GM21528 (cell line): ENCODE measurements around the gene DLAT.
A peak's percentile ranks its signal among the peaks of the same experiment; 100 is the strongest.
"Not testable (repeated sequence)": the region's sequence is repeated elsewhere in the genome, so short reads cannot be mapped to it uniquely, and the experiment has no call there.

ENCODE experiments used
- ATAC-seq: cut with Tn5 transposase; IDR thresholded peaks from one replicate; pipeline ENCODE4 v1.9.1; 2021; ENCODE audit warnings: mild to moderate bottlenecking, moderate library complexity; ENCODE audit not compliant: unreplicated experiment, low FRiP score

DLAT gene

DNA sequence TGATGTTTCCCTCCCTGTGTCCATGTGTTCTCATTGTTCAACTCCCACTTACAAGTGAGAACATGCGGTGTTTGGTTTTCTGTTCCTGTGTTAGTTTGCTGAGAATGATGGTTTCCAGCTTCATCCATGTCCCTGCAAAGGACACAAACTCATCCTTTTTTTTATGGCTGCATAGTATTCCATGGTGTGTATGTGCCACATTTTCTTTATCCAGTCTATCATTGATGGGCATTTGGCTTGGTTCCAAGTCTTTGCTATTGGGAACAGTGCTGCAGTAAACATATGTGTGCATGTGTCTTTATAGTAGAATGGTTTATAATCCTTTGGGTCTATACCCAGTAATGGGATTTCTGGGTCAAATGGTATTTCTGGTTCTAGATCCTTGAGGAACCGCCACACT is 21.4 kb downstream of the DLAT start:
- ATAC-seq: not testable (repeated sequence)

DNA sequence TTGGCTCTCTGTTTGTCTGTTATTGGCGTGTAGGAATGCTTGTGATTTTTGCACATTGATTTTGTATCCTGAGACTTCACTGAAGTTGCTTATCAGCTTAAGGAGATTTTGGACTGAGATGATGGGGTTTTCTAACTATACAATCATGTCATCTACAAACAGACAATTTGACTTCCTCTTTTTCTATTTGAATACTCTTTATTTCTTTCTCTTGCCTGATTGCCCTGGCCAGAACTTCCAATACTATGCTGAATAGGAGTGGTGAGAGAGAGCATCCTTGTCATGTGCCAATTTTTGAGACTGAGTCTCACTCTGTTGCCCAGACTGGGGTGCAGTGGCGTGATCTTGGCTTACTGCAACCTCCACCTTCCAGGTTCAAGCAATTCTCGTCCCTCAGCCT is 23.0 kb downstream of the DLAT start:
- ATAC-seq: not testable (repeated sequence)

DNA sequence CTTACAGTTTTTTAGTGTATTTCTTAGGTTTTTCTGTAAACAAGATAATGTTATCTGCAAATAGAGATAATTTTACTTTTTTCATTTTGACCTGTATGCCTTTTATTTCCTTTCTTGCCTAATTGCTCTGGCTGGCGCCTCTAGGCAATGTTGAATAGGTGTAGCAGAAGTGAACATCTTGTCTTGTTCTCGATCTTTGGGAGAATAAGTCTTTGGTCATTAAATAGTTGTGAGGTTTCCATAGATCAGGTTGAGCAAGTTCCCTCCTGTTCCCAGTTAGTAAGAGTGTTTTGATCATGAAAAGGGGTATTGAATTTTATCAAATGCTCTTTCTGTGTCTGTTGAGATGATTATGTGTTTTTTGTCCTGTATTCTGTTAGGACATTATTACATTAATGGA is 24.6 kb downstream of the DLAT start:
- ATAC-seq: no peak

DNA sequence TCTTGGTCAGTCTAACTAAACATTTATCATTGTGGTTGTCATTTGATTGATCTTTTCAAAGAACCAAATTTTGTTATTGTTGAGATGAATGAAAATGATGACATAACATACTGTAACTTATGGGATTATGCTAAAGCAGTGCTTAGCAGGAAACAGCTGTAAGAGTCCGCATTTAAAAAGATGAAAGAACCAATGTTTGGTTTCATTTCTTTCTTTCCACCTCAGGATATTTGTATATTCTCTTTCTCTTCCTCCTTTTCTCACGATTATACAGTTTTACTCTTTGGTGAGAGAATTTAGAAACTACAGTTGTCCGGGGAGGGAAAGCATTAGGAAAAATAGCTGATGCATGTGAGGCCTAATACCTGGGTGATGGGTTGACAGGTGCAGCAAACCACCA is 25.5 kb downstream of the DLAT start:
- ATAC-seq: peak; percentile 81

DNA sequence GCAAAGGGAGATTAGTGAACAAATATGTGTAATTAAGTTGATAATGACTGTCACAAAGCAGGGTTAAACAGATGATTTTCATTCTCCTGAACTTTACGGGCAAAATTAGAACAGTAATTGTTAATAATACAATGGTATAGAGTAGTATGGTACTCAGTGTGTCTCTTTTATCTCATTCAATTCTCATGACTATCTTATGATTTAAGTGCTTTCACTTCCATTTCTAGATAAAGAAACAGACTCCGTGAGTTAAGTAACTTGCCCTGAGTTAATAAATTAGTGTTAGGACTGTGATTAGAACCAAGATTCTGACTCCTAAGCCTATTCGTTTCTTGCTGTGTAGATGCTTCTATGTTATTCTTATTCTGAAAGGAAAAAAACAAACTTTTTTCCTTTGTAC is 26.6 kb downstream of the DLAT start:
- no peak for ATAC-seq

DNA sequence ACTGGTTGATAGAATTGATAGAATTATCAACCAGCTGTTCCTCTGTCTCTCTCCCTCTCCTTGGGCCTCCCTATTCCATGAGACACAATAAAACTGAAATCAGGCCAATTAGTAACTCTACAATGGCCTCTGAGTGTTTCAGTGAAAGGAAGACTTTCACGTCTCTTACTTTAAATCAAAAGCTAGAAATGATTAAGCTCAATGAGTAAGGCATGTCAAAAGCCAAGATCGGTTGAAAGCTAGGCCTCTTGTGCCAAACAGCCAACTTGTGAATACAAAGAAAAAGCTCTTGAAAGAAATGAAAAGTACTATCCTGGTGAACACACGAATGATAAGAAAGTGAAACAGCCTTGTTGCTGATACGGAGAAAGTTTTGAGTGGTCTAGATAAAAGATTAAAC is 32.0 kb downstream of the DLAT start:
- no peak for ATAC-seq

DNA sequence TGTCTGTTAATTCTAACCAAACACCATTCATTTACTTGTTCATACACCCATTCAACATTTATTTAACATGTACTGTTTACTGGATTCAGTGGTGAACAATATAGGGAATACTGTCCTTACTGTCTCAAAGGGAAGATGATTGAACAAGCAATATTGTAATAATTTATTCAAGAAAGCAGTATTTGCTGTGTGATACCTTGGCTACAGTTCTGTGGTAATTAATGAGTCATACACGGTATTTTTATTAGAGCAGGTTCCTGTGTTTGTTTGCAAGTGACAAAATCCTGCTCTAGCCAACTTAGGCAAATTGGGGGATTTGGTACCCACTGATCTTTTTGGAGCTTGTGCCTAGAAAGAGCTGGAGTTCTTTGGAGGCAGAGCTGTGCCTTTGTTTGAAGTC is 32.9 kb downstream of the DLAT start:
- no peak for ATAC-seq

DNA sequence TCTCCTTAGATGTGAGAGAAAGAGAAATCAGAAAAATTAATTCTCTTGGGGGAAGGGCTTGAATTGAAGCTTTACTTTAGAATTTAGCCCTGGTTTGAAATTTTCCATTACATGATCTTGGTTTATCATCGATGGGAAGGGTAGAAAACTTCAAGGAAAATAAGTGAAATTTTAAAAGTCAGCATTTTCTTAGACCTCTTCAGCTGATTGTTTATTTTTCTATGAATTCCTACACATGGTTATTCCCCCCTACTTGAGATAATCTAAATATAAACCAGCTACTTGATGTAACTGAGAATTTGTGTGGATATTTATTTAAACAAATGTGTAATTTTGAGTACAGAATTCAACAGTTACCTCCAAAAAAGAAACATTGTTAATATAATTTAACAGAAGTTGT is 37.7 kb downstream of the DLAT start:
- ATAC-seq: no peak

DNA sequence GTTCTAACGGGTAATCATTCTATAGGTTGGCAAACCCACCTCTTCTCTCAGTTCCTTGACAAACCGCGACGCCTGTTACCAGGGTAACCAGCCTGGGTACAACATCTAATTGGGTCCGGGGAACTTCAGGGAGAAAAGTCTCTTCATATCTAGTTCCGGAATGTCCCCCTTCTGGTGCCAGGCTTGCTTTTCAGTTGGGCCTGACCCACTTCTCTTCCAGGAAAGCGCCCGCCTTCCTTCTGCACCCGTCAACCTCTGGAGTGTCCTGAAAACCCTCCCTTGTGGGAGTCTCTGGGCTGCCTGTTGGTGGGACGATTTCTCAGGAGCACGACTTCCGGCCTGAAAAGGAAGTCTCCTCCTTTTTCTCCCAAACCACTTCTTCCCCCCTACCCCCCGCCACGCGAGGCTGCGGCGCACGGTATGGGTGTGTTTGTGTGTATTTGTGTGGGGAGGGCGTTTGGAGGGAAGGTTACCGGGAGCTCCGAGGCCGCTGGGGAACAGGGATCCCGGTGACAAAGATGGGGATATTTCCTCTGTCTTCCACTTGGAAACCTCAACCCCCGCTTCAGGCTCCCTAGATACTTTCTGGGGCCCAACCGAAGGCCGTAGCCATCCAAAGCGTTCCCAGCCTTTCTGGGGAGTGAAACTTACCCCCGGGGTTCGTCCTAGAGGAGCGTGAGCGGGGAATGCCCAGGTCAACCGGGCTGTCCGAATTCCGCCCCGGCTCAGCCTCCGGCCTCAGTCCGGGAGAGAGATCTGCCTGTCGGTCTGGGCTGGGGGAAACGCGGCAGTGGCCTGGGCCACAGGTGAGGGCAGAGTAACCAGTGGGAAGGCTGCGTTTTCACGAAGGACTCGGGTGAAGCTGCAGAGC is 49.0 kb downstream of the DLAT start, which contains the start of the genes NKAPD1 and PIH1D2:
TSS of gene NKAPD1 (plus strand) at position 359 of the 871 bp plus-strand sequence. CDS start 1,276 bp downstream, outside the sequence.
TSS of gene PIH1D2 (minus strand) at position 77 of the 871 bp plus-strand sequence. CDS start 843 bp downstream, outside the sequence.
- peak; percentile 89 for ATAC-seq

DNA sequence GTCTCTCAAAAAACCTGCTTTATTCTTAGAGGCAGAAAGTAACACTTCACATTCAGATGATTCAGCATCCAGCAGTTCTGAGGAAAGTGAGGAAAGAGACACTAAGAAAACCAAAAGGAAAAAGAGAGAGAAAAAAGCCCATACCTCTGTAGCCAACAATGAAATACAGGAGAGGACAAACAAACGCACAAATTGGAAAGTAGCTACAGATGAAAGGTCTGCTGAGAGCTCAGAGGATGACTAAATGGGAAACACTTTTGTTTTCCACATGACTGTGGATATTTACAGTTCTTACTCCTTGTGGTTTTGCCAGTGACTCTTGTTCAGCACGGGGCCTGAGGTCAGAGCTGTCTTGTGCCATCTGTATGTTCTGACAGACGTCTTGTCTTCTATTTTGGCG is 57.5 kb downstream of the DLAT start:
- ATAC-seq: no peak

DNA sequence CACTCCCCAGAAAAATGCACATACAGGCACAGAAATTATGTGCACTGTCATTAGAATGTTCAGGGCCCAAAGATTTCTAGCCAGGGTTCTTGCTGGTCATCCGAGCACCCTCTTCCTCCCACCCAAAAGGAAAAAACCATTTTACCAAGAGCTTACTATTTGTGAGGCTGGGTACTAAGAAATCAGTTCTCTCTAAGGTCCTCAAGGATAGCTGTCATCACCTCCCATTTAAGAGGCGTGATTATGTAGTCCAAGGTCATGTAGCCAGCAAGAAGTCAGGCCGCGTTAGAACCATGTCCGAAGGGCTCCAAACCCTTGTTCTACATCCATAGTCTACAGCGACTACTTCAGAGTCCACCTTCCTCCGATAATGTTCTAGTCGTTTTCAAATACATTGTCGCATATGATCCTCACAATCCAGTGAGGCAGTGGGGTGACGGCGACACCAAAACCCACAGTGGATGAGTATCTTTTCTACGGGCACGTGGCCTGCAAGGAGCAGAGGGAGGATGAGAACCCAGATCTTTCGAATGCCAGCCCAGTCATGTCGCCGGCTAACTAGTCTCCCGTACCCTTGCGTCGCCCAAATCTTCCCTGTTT is 60.7 kb downstream of the DLAT start:
- ATAC-seq: peak; percentile 28

DNA sequence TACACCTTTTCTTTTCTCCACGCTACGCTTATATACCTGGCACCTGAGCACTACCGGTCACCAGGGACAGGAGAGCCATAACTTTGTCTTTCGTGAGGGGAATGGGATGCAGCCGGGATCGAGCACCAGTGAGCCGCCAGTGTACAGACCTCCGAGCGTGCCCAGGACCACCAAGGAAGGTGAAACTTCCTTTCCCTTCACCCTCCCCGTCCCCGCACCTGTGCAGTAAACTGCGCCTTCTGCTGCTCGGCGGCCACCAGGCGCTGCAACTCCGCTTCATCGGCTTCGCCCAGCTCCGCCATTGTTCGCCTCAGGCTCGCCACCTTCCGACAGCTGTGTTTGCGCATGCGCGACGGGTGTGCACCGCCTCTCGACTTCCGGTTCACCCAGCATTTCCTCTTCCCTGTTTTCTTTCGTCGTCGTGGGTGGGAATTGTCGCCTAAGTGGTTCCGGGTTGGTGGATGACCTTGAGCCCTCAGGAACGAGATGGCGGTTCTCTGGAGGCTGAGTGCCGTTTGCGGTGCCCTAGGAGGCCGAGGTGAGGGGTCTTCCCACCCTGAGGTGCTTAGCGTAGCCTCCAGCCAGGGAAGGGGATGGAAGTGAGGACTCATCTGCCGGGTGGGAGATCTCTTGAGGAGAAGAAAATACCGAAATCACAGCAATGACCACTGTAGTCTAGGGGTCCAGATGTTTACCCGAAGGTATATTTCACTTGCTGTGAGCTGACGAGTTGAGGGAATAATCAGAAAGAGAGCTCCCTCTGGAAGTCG is 61.4 kb downstream of the DLAT start, which contains the start of the genes SDHD and TIMM8B:
TSS of gene SDHD (plus strand) at position 452 of the 770 bp plus-strand sequence. CDS start at position 487, 35 bp downstream.
TSS of gene TIMM8B (minus strand) at position 335 of the 770 bp plus-strand sequence. CDS start at position 302, 33 bp downstream.
- peak; percentile 85 for ATAC-seq

DNA sequence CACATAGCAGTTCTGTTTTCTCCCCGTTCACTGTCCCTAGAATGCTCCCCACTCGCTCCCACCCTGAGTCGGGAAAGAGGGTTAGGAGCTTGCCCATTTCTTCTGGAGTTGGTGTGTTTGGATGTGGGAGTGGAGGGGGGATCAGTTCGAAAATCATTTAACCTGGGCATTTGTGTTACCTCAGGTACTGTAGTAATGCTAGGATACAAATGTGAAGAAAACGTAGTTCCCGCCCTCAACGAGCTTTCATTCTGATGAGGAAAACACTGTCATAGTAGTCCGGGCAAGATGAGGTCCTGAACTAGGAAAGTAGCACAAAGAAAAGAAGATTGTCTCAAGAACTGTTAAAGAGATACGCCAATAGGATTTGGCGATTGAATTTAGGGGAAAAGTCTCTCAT is 62.0 kb downstream of the DLAT start:
- ATAC-seq: peak; percentile 3

DNA sequence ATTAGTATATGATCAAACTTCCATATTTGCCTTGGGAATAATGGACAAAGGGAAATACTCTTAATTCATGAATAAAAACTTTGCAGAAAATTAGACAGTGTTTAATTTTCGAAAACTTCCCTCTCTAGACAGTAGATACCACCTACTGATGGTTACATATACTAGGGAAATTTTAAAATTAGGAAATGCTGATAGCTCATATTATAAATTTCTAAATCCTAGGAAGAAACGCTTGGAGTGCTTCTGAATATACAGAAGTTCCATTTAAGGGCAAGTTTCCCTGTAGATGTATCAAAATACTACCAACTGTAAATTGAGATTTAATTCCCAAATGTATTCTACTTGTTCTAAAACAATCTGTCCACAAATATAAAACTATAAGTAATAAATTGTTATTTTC is 70.1 kb downstream of the DLAT start:
- ATAC-seq: not testable (repeated sequence)

DNA sequence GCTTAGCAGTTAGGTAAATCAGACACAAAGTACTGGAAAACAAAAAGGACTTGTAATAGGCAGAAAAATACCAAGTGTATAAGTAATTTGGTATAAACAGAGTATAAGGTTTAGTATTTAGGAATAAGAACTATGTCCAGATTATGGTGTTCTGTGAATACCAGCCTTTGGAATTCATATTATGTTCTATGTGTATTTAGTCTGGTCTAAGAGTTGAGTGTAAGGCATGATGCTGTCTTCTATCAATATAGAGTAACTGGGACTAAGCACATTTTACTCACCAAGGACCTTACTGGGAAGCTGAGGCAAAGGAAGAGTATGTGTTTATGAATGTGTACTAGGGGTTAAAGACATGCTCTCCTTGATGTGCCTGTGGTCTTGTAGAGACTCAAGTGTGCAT is 71.0 kb downstream of the DLAT start:
- no peak for ATAC-seq

DNA sequence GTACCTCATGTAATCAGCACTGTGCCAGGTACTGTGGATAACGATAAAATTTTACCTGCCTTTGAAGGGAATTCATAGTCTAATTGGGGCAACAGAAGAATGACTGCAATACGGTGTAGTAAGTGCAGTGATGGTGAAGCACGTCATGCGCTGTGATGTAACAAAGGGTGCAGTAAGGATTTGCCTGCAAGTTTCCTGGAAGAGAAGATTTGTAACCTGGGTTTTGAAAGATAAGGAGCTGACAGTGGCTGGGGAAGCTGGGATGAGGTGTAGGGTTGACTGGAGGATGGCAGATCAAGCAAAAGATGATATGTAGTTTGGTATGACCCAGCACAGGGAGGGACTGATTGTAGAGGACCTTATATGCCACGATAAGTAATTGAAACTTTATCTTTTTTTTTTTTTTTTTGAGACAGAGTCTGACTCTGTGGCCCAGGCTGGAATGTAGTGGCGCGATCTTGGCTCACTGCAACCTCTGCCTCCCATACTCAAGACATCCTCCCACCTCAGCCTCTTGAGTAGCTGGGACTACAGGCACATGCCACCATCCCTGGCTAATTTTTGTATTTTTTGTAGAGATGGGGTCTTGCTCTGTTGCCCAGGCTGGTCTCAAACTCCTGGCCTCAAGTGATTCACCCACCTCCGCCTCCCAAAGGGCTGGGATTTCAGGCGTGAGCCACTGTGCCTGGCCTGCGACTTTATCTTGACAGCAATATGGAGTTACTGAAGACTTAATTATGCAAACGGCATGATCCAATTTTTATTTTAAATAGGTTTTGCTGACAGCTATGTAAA is 72.7 kb downstream of the DLAT start:
- ATAC-seq: no peak

DNA sequence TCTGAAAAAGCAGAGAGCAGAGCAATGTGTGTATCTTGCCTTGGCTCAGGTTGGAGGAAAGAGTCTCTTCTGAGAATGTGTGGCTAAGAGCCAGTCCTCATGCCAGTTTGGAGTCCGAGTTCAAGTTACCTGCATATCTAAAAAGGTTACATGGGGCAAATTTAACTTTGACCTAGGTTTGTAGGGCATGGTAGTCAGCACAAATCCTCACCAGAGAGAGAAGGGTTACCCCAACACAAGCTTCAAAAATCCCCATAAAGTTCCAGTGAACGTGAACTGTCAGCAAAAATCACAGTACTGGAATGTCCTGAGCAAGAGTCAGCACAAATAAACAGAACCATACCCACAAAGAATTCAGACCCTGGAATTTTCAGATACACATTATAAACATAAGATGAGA is 75.3 kb downstream of the DLAT start:
- no peak for ATAC-seq

DNA sequence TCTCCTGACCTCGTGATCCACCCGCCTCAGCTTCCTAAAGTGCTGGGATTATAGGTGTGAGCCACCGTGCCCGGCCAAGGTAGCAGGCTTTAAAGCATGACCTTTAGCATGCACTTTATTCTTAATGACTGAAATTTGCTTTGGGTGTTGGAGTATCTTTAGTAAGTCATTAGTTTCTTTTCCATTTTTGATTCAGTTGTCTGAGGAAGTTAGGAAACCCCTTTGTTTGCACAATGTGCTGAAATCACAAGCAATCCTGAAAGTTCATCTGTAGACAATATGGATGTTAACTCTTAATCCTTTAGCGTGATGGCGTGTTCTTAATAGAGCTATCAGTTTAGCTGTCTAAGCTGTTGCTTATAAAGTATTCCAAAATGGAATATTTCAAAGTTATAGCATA is 78.2 kb downstream of the DLAT start:
- ATAC-seq: no peak

DNA sequence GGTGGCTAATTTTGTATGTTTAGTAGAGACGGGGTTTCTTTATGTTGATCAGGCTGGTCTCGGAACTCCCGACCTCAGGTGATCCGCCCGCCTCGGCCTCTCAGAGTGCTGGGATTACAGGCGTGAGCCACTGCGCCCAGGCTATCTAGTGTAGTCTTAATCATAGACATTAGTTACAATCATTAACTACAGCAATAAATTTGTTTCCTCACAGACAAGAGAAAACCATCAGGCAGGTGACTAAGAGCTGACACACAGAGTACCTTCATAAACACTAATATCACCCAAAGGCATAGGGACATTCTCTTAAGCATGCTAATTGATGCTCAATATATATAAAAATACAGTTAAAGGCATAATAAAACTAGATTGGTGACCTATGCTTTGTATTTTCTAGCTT is 80.9 kb downstream of the DLAT start:
- ATAC-seq: no peak
